Heart left ventricle (tissue), 16 donors: ENCODE measurements around the gene CDC25C. TPM values are rescaled to one million over a fixed set of nuclear protein-coding genes. Genes with fewer than 3 reads are reported as not detected.
"Not testable (repeated sequence)": the region's sequence is repeated elsewhere in the genome, so short reads cannot be mapped to it uniquely, and the experiment has no call there.

Experiments
- ATAC-seq, 4 donors: fragments of 200-7000 bp; cut with Tn5 transposase; one replicate each; pipeline ENCODE4 v1.9.1; 2020 to 2022; ENCODE audit warnings: moderate library complexity in 4 of 4, mild to moderate bottlenecking in 3 of 4, moderate number of reproducible peaks in 1 of 4
- DNase-seq, 5 donors: peaks; one replicate each; pipeline ENCODE4 v3.0.0-alpha.2; 2020
- H3K27ac ChIP-seq, 12 donors: fragments of 200-600 bp; sonication (generic) in 4 of 12; one replicate each; pipeline versions ENCODE4 v1.5.0 to v1.8.0; 2016 to 2022; ENCODE audit warnings: mild to moderate bottlenecking in 2 of 12
- H3K27me3 ChIP-seq, 9 donors: fragments of 200-600 bp; sonication (generic) in 2 of 9; one replicate each; pipeline versions ENCODE4 v1.5.1 to v1.8.0; 2016 to 2022; ENCODE audit warnings: mild to moderate bottlenecking in 3 of 9
- H3K36me3 ChIP-seq, 9 donors: fragments of 200-600 bp; sonication (generic) in 2 of 9; one replicate each; pipeline versions ENCODE4 v1.5.0 to v1.8.0; 2018 to 2022; ENCODE audit warnings: mild to moderate bottlenecking in 2 of 9
- H3K4me1 ChIP-seq, 12 donors: fragments of 200-600 bp; sonication (generic) in 4 of 12; one replicate each; pipeline versions ENCODE4 v1.5.0 to v1.8.0; 2016 to 2022; ENCODE audit warnings: mild to moderate bottlenecking in 3 of 12
- H3K4me3 ChIP-seq, 12 donors: fragments of 200-600 bp; sonication (generic) in 4 of 12; one replicate each; pipeline versions ENCODE4 v1.5.0 to v1.8.0; 2017 to 2022; ENCODE audit warnings: mild to moderate bottlenecking in 9 of 12, moderate library complexity in 4 of 12
- H3K9me3 ChIP-seq, 12 donors: fragments of 200-600 bp; sonication (generic) in 4 of 12; one replicate each; pipeline versions ENCODE4 v1.5.0 to v1.8.0; 2016 to 2022; ENCODE audit warnings: mild to moderate bottlenecking in 1 of 12
- POLR2A ChIP-seq, 2 donors: fragments of 450-650 bp; IDR thresholded peaks; one replicate each; pipeline ENCODE4 v1.6.1; 2017; ENCODE audit warnings: antibody characterized with exemption in 2 of 2, mild to moderate bottlenecking in 2 of 2, moderate library complexity in 2 of 2
- WGBS, 4 donors: extraction: QIAGEN DNeasy Blood & Tissue Kit in 2 of 4; methylation state at CpG; one replicate each; pipeline versions ENCODE4 v1.1.5 to v1.1.7; 2013 to 2018; 5-methylcytosine and 5-hydroxymethylcytosine counted together
- intact Hi-C, 10 donors: fragments of 100-400 bp; cut with DNase I; formaldehyde crosslinking; loops; one replicate each; pipeline versions ENCODE4 v1.11.1 to v1.14.2; 2022
- polyA plus RNA-seq, 2 donors: library from polyadenylated mRNA; stranded (reverse); fragments of 200-250 nt; gene quantifications; one replicate each; pipeline ENCODE4 v1.2.3, GENCODE V29; 2013
- total RNA-seq, 9 donors: library from RNA; depleted of rRNA in 2 of 9; stranded (reverse); fragments of >200 nt in 2 of 9; fragmentation: NEBNext Ultra II Directional in 3 of 9; extraction: Animal tissue kit (Norgen Biotek cat#: 25700) in 3 of 9; gene quantifications; one replicate each; pipeline versions ENCODE4 v1.1.0 to v1.2.4, GENCODE V29; 2016 to 2023
- TF ChIP-seq, protein P1 (sequence below), 12 donors: fragments of 200-600 bp; sonication (generic) in 4 of 12; IDR thresholded peaks; one replicate each; pipeline versions ENCODE4 v1.5.0 to v1.8.0; 2018 to 2022; ENCODE audit warnings: antibody characterized with exemption in 12 of 12, mild to moderate bottlenecking in 5 of 12
- donor health status: ischemic (EF 13 %, LVEDD 7.1; RV severe dilation, severe dysfunction).
- donor health status: healthy with polysubstance abuse.
- donor health status: DM: no; HTN: yes; CAD: no.
- donor health status: DM: no; HTN: no; CAD: no.
- donor health status: ischemic (EF 25% LVEDD 6.9; RV normal size, moderate dysfunction).
- donor health status: ischemic (EF 25% LVEDD 5.7; RV mildly dilated, moderate dysfunction).
- donor health status: healthy.
- donor health status: DM: yes; HTN: yes; CAD: no.
- donor health status: ischemic (EF 35%, LVEDD 5.7; RV mildly dilated, moderate dysfunction).
- donor health status: nonischemic (EF 11% LVEDD 7.7; RV severe dilation, severe dysfunction).
- donor health status: DM: yes; HTN: yes; CAD: no.
- donor health status: PGD.
- donor health status: ischemic (EF 29% LVEDD 5.4; RV normal size, mild dysfunction).
- donor health status: nonischemic (EF 23%, LVEDD 6.1; RV moderate dilation, normal function).

CDC25C gene
- total and polyA plus RNA-seq, 11 donors = 0.08 to 2.5 (median 0.35) TPM; not detected in 6

DNA sequence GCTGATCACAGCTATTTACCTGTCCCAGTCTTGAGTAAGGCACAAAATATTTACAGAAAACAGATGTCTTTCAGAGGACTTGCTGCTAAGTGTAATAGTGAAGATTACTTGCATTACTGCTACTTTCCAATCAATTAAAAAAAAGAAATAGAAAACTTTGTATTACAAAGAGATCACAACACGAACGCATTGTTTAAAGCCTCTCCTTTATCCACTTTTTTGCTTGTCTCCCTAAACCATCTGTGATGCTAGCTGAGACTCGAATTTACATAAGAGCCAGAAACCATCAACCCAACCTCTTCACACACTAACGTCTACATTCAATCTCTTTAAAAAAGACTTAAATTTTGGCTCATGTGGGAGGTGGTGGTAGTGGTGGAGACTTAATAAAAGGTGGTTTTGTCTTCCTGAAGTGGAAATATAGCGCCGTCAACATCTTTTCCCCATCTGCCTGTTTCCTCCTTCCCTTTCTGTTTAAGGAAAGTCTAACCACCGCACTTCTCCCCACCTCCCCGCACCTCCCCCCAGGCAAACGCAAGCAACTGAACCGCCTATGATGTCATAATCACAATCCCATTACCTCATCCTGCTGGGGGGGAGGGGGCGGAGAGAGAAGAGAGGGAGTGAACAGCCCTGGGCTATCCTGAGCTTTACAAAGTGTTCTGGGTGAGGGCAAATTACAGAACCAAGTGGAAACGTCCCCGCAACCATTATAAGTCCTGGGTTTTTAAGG lies 5.5 kb upstream of the CDC25C start:
- H3K4me3 ChIP-seq = peak overlapping the region; percentile 65 to 99 (median 86)
- TF ChIP-seq, protein P1, sequence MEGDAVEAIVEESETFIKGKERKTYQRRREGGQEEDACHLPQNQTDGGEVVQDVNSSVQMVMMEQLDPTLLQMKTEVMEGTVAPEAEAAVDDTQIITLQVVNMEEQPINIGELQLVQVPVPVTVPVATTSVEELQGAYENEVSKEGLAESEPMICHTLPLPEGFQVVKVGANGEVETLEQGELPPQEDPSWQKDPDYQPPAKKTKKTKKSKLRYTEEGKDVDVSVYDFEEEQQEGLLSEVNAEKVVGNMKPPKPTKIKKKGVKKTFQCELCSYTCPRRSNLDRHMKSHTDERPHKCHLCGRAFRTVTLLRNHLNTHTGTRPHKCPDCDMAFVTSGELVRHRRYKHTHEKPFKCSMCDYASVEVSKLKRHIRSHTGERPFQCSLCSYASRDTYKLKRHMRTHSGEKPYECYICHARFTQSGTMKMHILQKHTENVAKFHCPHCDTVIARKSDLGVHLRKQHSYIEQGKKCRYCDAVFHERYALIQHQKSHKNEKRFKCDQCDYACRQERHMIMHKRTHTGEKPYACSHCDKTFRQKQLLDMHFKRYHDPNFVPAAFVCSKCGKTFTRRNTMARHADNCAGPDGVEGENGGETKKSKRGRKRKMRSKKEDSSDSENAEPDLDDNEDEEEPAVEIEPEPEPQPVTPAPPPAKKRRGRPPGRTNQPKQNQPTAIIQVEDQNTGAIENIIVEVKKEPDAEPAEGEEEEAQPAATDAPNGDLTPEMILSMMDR (IDR thresholded peaks at IDR 0.05) = no peak
- TF ChIP-seq POLR2A (IDR thresholded peaks at IDR 0.05) = no peak
- H3K27ac ChIP-seq = peak overlapping the region; percentile 82 to 98 (median 94)
- WGBS, 4 donors = 24 to 34% (median 28%) methylated on average over 13 of the region's 13 CpGs
- H3K36me3 ChIP-seq = peaks cover 0 to 13% (median 10%) of the 10 kb centered on the region in 9 donors
- H3K4me1 ChIP-seq = peaks cover 0 to 38% (median 24%) of the 10 kb centered on the region in 12 donors
- ATAC-seq = peak; percentile 37 to 69 (median 52)
- intact Hi-C loops = loop anchor here in 1 of 10 donors (10.0 kb wide), 1 partner anchor 208 kb away; the partner anchor contains the start of gene ETF1
- no peaks in the 10 kb centered on the region for H3K9me3 ChIP-seq
- peak in 2 of 5 donors; percentile 80 for DNase-seq
- no peaks in the 10 kb centered on the region for H3K27me3 ChIP-seq

DNA sequence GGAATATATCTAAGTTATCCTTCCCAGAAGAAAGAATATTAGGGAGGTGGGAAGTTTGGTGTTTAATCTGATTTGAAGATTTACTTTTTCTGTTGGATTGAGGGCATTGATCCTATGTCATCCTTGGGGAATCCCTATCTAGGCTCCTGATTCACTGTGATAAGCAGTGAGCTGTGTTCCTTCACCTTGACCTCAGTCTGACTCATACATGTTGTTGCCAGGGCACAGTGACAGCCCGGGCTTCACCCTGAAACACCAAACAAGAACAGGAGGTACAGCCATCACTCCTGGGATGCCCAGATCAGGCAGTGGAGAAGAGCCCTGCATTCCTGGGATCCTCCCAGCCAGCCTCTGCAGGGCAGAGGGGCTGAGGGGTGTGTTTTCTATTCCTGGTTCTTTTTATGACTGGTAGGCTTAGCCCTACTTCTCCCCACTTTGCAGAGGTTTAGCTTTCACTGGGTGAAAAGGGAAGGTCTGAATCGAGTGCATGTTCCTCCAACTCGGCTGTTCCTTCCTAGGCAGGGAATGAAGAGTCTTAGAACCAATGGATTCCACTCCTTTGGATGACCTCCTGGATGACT lies 3.4 kb upstream of the CDC25C start:
- H3K27ac ChIP-seq = no peak overlapping the region

DNA sequence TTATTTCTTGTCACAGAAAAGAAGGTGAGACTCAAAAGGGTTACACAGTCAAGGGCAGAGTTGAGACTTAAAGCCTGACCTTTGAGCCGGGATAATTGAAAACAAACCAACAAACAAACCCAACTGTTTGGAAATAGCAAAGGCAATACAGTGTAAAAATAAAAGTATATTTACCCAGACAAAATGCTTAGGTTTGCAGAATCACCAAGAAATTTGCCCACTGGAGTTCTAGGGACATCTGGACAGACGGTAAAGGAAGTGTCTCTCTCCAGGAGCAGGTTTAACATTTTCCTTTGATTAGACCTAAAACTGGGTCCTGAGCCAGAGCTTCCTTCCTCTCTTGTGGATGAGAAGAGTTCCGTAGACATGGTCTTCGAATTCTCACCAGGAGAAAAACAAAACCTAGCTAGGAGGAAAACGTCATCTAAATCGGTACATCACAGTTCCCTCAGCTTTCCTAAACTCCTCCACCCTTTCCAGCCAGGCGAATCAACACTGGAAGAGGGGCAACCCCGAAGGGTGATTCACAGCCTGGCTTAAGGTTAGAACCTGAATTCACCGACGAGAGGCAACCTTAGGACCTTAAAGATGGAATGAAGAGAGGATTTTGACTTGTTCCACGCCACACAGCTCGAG lies 673 bp downstream of the CDC25C start:
- TF ChIP-seq POLR2A (IDR thresholded peaks at IDR 0.05) = no peak
- TF ChIP-seq, protein P1 (IDR thresholded peaks at IDR 0.05) = no peak
- no peak for DNase-seq
- Histone ChIP-seq H3K9me3 (no peaks in the 10 kb centered on the region), H3K27me3 (no peaks in the 10 kb centered on the region), H3K4me1 (peaks cover 0 to 16% (median 10%) of the 10 kb centered on the region in 12 donors), H3K4me3 (peak overlapping the region in 10 of 12 donors; percentile 24 to 63 (median 52)), H3K27ac (no peak overlapping the region), H3K36me3 (no peaks in the 10 kb centered on the region)
- WGBS, 4 donors = 2 to 4% (median 4%) methylated on average over 12 of the region's 12 CpGs
- no peak for ATAC-seq
- intact Hi-C loops = loop anchor here in 2 of 10 donors (5.0 to 10.0 kb wide), 2 partner anchors 119 to 214 kb away; partner anchors contain the start of genes CDC23 (in 1 of the 2) and ETF1 (in 1 of the 2)

More for the DNA sequence above, 3.4 kb upstream of the CDC25C start:
- intact Hi-C loops = loop anchor here in 2 of 10 donors (5.0 to 10.0 kb wide), 2 partner anchors 123 to 210 kb away; partner anchors contain the start of genes CDC23 (in 1 of the 2) and ETF1 (in 1 of the 2)
- Histone ChIP-seq H3K4me3 (no peak overlapping the region), H3K9me3 (no peaks in the 10 kb centered on the region), H3K36me3 (no peaks in the 10 kb centered on the region), H3K27me3 (no peaks in the 10 kb centered on the region), H3K4me1 (peaks cover 0 to 38% (median 19%) of the 10 kb centered on the region in 12 donors)
- DNase-seq = no peak
- TF ChIP-seq, protein P1 (IDR thresholded peaks at IDR 0.05) = no peak
- no peak for TF ChIP-seq POLR2A (IDR thresholded peaks at IDR 0.05)
- 52 to 83% (median 69%) methylated on average over 3 of the region's 3 CpGs for WGBS, 4 donors
- no peak for ATAC-seq

DNA sequence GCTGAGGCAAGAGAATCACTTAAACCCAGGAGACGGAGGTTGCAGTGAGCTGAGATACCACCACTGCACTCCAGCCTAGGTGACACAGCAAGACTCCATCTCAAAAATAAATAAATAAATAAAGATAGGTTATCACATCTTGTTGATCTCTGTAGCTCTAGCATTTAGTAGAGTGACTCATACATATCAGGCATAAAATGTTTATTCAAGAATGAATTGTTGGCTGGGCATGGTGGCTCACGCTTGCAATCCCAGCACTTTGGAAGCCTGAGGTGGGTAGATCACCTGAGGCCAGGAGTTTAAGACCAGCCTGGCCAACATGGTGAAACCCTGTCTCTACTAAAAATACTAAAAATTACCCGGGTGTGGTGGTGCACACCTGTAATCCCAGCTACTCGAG lies 13.4 kb downstream of the CDC25C start:
- DNase-seq, H3K4me1 ChIP-seq, H3K36me3 ChIP-seq, ATAC-seq, intact Hi-C loops, H3K27me3 ChIP-seq, H3K27ac ChIP-seq, H3K4me3 ChIP-seq, H3K9me3 ChIP-seq: not testable (repeated sequence)
- WGBS, 4 donors = 94 to 100% (median 95%) methylated on average over 4 of the region's 4 CpGs
